Osteoblast (primary cell): ENCODE measurements around the gene GRAMD4. TPM values are rescaled to one million over a fixed set of nuclear protein-coding genes. Genes with fewer than 3 reads are reported as not detected.

Experiments used
- DNase-seq: peaks from one replicate; pipeline ENCODE4 v3.0.0; 2011; ENCODE audit warnings: low spot score, mixed read lengths; ENCODE audit not compliant: insufficient read length; ENCODE audit errors: missing footprints
- H2AFZ ChIP-seq: 2 replicates; pipeline ENCODE4 v1.6.0; 2011; ENCODE audit warnings: mild to moderate bottlenecking, low read length
- H3K27ac ChIP-seq: 2 replicates; pipeline ENCODE4 v1.5.1; 2011; ENCODE audit warnings: mild to moderate bottlenecking, low read depth, low read length, moderate library complexity
- H3K27me3 ChIP-seq: 2 replicates; pipeline ENCODE4 v1.6.0; 2012; ENCODE audit warnings: mild to moderate bottlenecking, control low read depth, inconsistent platforms, low read length, moderate library complexity; ENCODE audit not compliant: insufficient read depth
- H3K36me3 ChIP-seq: 2 replicates; pipeline ENCODE4 v1.5.1; 2011; ENCODE audit warnings: mild to moderate bottlenecking, low read length, control low read depth, moderate library complexity; ENCODE audit not compliant: insufficient read depth
- H3K4me1 ChIP-seq: 2 replicates; pipeline ENCODE4 v1.5.1; 2011; ENCODE audit warnings: mild to moderate bottlenecking, low read length, control low read depth, moderate library complexity; ENCODE audit not compliant: insufficient read depth
- H3K4me2 ChIP-seq: 2 replicates; pipeline ENCODE4 v1.6.0; 2011; ENCODE audit warnings: mild to moderate bottlenecking, low read length; ENCODE audit not compliant: insufficient read depth
- H3K4me3 ChIP-seq: fragments of 200-600 bp; sonication (generic); 3 replicates; pipeline ENCODE4 v1.5.1; 2012; ENCODE audit warnings: mild to moderate bottlenecking, low read length, inconsistent platforms; ENCODE audit not compliant: insufficient read depth
- H3K79me2 ChIP-seq: 2 replicates; pipeline ENCODE4 v1.6.0; 2012; ENCODE audit warnings: mild to moderate bottlenecking, low read length, control low read depth, inconsistent platforms; ENCODE audit not compliant: insufficient read depth
- H3K9me3 ChIP-seq: 2 replicates; pipeline ENCODE4 v1.5.1; 2011; ENCODE audit warnings: low read depth, low read length, control low read depth
- H4K20me1 ChIP-seq: 2 replicates; pipeline ENCODE4 v1.6.0; 2012; ENCODE audit warnings: mild to moderate bottlenecking, low read length, control low read depth; ENCODE audit not compliant: insufficient read depth
- CTCF ChIP-seq: IDR thresholded peaks from 2 replicates; pipeline ENCODE4 v1.5.1; 2011; ENCODE audit warnings: mild to moderate bottlenecking, low read depth, low read length, moderate library complexity; ENCODE audit errors: extremely low read depth
- total RNA-seq: library from RNA; depleted of rRNA; stranded (reverse); fragments of >200 nt; gene quantifications from 2 replicates; pipeline ENCODE4 v1.2.3, GENCODE V29; 2012

Gene GRAMD4
- total RNA-seq, 1 donor = 17.0 TPM

- H4K20me1 ChIP-seq = no peaks in the 10 kb centered on the region
- H3K4me3 ChIP-seq = no peak overlapping the region
Observed at GRCh38 chr22:46701262-46701661, 81.1 kb downstream of the GRAMD4 start.

GRCh38 chr22:46703171-46703995, 83.2 kb downstream of the GRAMD4 start:
- no peaks in the 10 kb centered on the region for H3K27me3 ChIP-seq
- H3K9me3 ChIP-seq = no peaks in the 10 kb centered on the region
- H3K4me3 ChIP-seq = no peak overlapping the region
- H3K4me1 ChIP-seq = no peaks in the 10 kb centered on the region
- peaks cover 32% of the 10 kb centered on the region for H3K36me3 ChIP-seq
- TF ChIP-seq CTCF = no peak
- H3K79me2 ChIP-seq = no peaks in the 10 kb centered on the region
- H3K27ac ChIP-seq = no peak overlapping the region
- H3K4me2 ChIP-seq = no peak overlapping the region
- H4K20me1 ChIP-seq = peaks cover 3% of the 10 kb centered on the region
- DNase-seq = peak; percentile 18
- H2AFZ ChIP-seq = no peak overlapping the region

More at GRCh38 chr22:46701262-46701661, 81.1 kb downstream of the GRAMD4 start:
- peak; percentile 60 for DNase-seq
- H2AFZ ChIP-seq = no peak overlapping the region
- no peaks in the 10 kb centered on the region for H3K79me2 ChIP-seq
- no peak overlapping the region for H3K4me2 ChIP-seq
- H3K27ac ChIP-seq = no peak overlapping the region
- no peaks in the 10 kb centered on the region for H3K9me3 ChIP-seq
- peaks cover 31% of the 10 kb centered on the region for H3K36me3 ChIP-seq
- H3K27me3 ChIP-seq = no peaks in the 10 kb centered on the region
- no peak for TF ChIP-seq CTCF
- no peaks in the 10 kb centered on the region for H3K4me1 ChIP-seq

GRCh38 chr22:46703996-46704370, 83.8 kb downstream of the GRAMD4 start:
- DNase-seq = peak; percentile 50
- H3K4me1 ChIP-seq = no peaks in the 10 kb centered on the region
- no peaks in the 10 kb centered on the region for H3K27me3 ChIP-seq
- H3K79me2 ChIP-seq = no peaks in the 10 kb centered on the region
- H3K36me3 ChIP-seq = peaks cover 29% of the 10 kb centered on the region
- H3K4me3 ChIP-seq = no peak overlapping the region
- no peak overlapping the region for H3K4me2 ChIP-seq
- H4K20me1 ChIP-seq = peaks cover 3% of the 10 kb centered on the region
- no peak overlapping the region for H2AFZ ChIP-seq
- H3K27ac ChIP-seq = no peak overlapping the region
- TF ChIP-seq CTCF = no peak
- H3K9me3 ChIP-seq = no peaks in the 10 kb centered on the region

GRCh38 chr22:46706060-46706459, 85.9 kb downstream of the GRAMD4 start:
- Histone ChIP-seq H3K79me2 (no peaks in the 10 kb centered on the region), H4K20me1 (peaks cover 3% of the 10 kb centered on the region), H3K4me2 (no peak overlapping the region), H3K27ac (no peak overlapping the region), H3K4me1 (no peaks in the 10 kb centered on the region), H2AFZ (no peak overlapping the region), H3K9me3 (no peaks in the 10 kb centered on the region), H3K27me3 (no peaks in the 10 kb centered on the region), H3K36me3 (peaks cover 39% of the 10 kb centered on the region), H3K4me3 (no peak overlapping the region)
- TF ChIP-seq CTCF = no peak
- peak; percentile 4 for DNase-seq
